Liver (tissue), 3 donors: ENCODE results near the gene PRODH.
"Not testable (repeated sequence)": the region's sequence is repeated elsewhere in the genome, so short reads cannot be mapped to it uniquely, and the experiment has no call there.

Source experiments
- CTCF ChIP-seq: fragments of 150-350 bp; IDR thresholded peaks from 2 replicates; pipeline ENCODE4 v1.5.1; 2017; ENCODE audit warnings: improper control_type of control experiment, low read depth, low read length; ENCODE audit not compliant: missing input control
- EGR1 ChIP-seq, 2 donors: IDR thresholded peaks; 2 replicates each; pipeline ENCODE4 v1.6.1; 2016 to 2018; ENCODE audit warnings: antibody characterized with exemption in 2 of 2, low read depth in 2 of 2
- FOXA1 ChIP-seq: IDR thresholded peaks from 2 replicates; pipeline ENCODE4 v1.6.1; 2016; ENCODE audit warnings: antibody characterized with exemption
- GABPA ChIP-seq, 2 donors: IDR thresholded peaks in 1 of 2; conservative IDR thresholded peaks in 1 of 2; 2 replicates each; pipeline ENCODE4 v1.6.1; 2016; ENCODE audit warnings: antibody characterized with exemption in 2 of 2, mild to moderate bottlenecking in 1 of 2, moderate library complexity in 1 of 2
- JUND ChIP-seq, 2 donors: IDR thresholded peaks; 2 replicates each; pipeline ENCODE4 v1.6.1; 2016; ENCODE audit warnings: antibody characterized with exemption in 2 of 2
- MAX ChIP-seq: IDR thresholded peaks from 2 replicates; pipeline ENCODE4 v1.6.1; 2016; ENCODE audit warnings: antibody characterized with exemption
- NR2F2 ChIP-seq: IDR thresholded peaks from 2 replicates; pipeline ENCODE4 v1.6.1; 2016; ENCODE audit warnings: antibody characterized with exemption
- RAD21 ChIP-seq, 2 donors: IDR thresholded peaks; 2 replicates each; pipeline ENCODE4 v1.6.1; 2016; ENCODE audit warnings: antibody characterized with exemption in 2 of 2, mild to moderate bottlenecking in 2 of 2
- REST ChIP-seq: IDR thresholded peaks from 2 replicates; pipeline ENCODE4 v1.6.1; 2016; ENCODE audit warnings: antibody characterized with exemption, mild to moderate bottlenecking
- TAF1 ChIP-seq: conservative IDR thresholded peaks from 2 replicates; pipeline ENCODE4 v1.6.1; 2016; ENCODE audit warnings: antibody characterized with exemption, mild to moderate bottlenecking
- YY1 ChIP-seq: IDR thresholded peaks from 2 replicates; pipeline ENCODE4 v1.6.1; 2016; ENCODE audit warnings: antibody characterized with exemption, mild to moderate bottlenecking
- ZBTB33 ChIP-seq: IDR thresholded peaks from 2 replicates; pipeline ENCODE4 v1.6.1; 2016; ENCODE audit warnings: antibody characterized with exemption
- donor health status: healthy.
- donor health status: healthy.

GRCh38 chr22:18947105-18947504 lies 11.0 kb upstream of the PRODH start:
- TF ChIP-seq CTCF; JUND (IDR thresholded peaks at IDR 0.05); EGR1 (IDR thresholded peaks at IDR 0.05; ENCODE audit: low read depth in 2 of 2); YY1; REST; ZBTB33; MAX; GABPA (IDR thresholded peaks at IDR 0.05 in 1 of 2, conservative IDR thresholded peaks at IDR 0.05 in 1 of 2); TAF1; RAD21 (IDR thresholded peaks at IDR 0.05); NR2F2; FOXA1: not testable (repeated sequence)
